Activated CD8-positive, alpha-beta memory T cell treated with anti-CD3 and anti-CD28 coated beads, Interleukin-2, amount 50 U/mL, for 1 hour (primary cell): ENCODE results near the gene AFF3.

Experiments
- DNase-seq: peaks from one replicate; pipeline ENCODE4 v3.0.0-alpha.2; 2020; ENCODE audit errors: extremely low read depth

The AFF3 gene

GRCh38 chr2:99825630-99826029 is 316.8 kb downstream of the AFF3 start:
- DNase-seq, result no peak

GRCh38 chr2:99824758-99825157 is 317.6 kb downstream of the AFF3 start:
- DNase-seq, result no peak

GRCh38 chr2:99822474-99823207 is 319.7 kb downstream of the AFF3 start:
- no peak for DNase-seq

- DNase-seq, result no peak
Observed at GRCh38 chr2:99821984-99822383, 320.4 kb downstream of the AFF3 start.

- no peak for DNase-seq
Observed at GRCh38 chr2:99821572-99821971, 320.8 kb downstream of the AFF3 start.

GRCh38 chr2:99821039-99821438 is 321.4 kb downstream of the AFF3 start:
- DNase-seq, result no peak

GRCh38 chr2:99819766-99820165 is 322.6 kb downstream of the AFF3 start:
- DNase-seq, result no peak

GRCh38 chr2:99818842-99819241 is 323.5 kb downstream of the AFF3 start:
- DNase-seq, result no peak

- no peak for DNase-seq
Observed at GRCh38 chr2:99816908-99817307, 325.5 kb downstream of the AFF3 start.

GRCh38 chr2:99812426-99812825 is 330.0 kb downstream of the AFF3 start:
- no peak for DNase-seq

GRCh38 chr2:99811544-99811943 is 330.8 kb downstream of the AFF3 start:
- DNase-seq, result no peak

- DNase-seq, result no peak
Observed at GRCh38 chr2:99810225-99810624, 332.2 kb downstream of the AFF3 start.

- DNase-seq, result no peak
Observed at GRCh38 chr2:99809259-99809900, 333.0 kb downstream of the AFF3 start.

- DNase-seq, result no peak
Observed at GRCh38 chr2:99808361-99809200, 333.8 kb downstream of the AFF3 start.

GRCh38 chr2:99806758-99807157 is 335.6 kb downstream of the AFF3 start:
- no peak for DNase-seq

- no peak for DNase-seq
Observed at GRCh38 chr2:99805930-99806476, 336.4 kb downstream of the AFF3 start.

GRCh38 chr2:99803846-99804245 is 338.5 kb downstream of the AFF3 start:
- no peak for DNase-seq

- DNase-seq, result no peak
Observed at GRCh38 chr2:99802734-99803133, 339.7 kb downstream of the AFF3 start.

GRCh38 chr2:99801327-99801901 is 341.0 kb downstream of the AFF3 start:
- DNase-seq, result no peak

- no peak for DNase-seq
Observed at GRCh38 chr2:99797475-99797874, 344.9 kb downstream of the AFF3 start.

- no peak for DNase-seq
Observed at GRCh38 chr2:99794414-99794813, 348.0 kb downstream of the AFF3 start.

- no peak for DNase-seq
Observed at GRCh38 chr2:99793022-99793421, 349.4 kb downstream of the AFF3 start.
